Hepatocyte (in vitro differentiated cells): ENCODE results near the gene SRCIN1. TPM values are rescaled to one million over a fixed set of nuclear protein-coding genes. Genes with fewer than 3 reads are reported as not detected.

Source experiments
- DNase-seq: peaks from one replicate; pipeline ENCODE4 v3.0.0-alpha.2; 2016; ENCODE audit warnings: low spot score
- H2AFZ ChIP-seq: fragments of 200-600 bp; sonication (generic); 2 replicates; pipeline ENCODE4 v1.6.0; 2016; ENCODE audit warnings: antibody characterized with exemption, mild to moderate bottlenecking
- H3K27ac ChIP-seq: fragments of 200-600 bp; sonication (generic); 2 replicates; pipeline ENCODE4 v1.5.1; 2016; ENCODE audit warnings: mild to moderate bottlenecking
- H3K27me3 ChIP-seq: fragments of 200-600 bp; sonication (generic); 2 replicates; pipeline ENCODE4 v1.6.1; 2016
- H3K36me3 ChIP-seq: fragments of 200-600 bp; sonication (generic); replicated peaks from 2 replicates; pipeline ENCODE4 v1.5.1; 2016; ENCODE audit warnings: low read depth; ENCODE audit not compliant: insufficient read depth
- H3K4me1 ChIP-seq: fragments of 200-600 bp; sonication (generic); 2 replicates; pipeline ENCODE4 v1.5.1; 2016; ENCODE audit warnings: mild to moderate bottlenecking, moderate library complexity; ENCODE audit not compliant: insufficient read depth
- H3K4me2 ChIP-seq: fragments of 200-600 bp; sonication (generic); 2 replicates; pipeline ENCODE4 v1.6.0; 2016
- H3K4me3 ChIP-seq: fragments of 200-600 bp; sonication (generic); 2 replicates; pipeline ENCODE4 v1.5.1; 2016; ENCODE audit warnings: mild to moderate bottlenecking
- H3K79me2 ChIP-seq: fragments of 200-600 bp; sonication (generic); 2 replicates; pipeline ENCODE4 v1.6.0; 2017; ENCODE audit warnings: mild to moderate bottlenecking
- H3K9me2 ChIP-seq: fragments of 200-600 bp; sonication (generic); replicated peaks from 2 replicates; pipeline ENCODE4 v1.6.0; 2017; ENCODE audit warnings: mild to moderate bottlenecking; ENCODE audit not compliant: insufficient read depth
- H3K9me3 ChIP-seq: fragments of 200-600 bp; sonication (generic); 2 replicates; pipeline ENCODE4 v1.5.1; 2016; ENCODE audit warnings: low read depth, mild to moderate bottlenecking
- H4K20me1 ChIP-seq: fragments of 200-600 bp; sonication (generic); 2 replicates; pipeline ENCODE4 v1.6.0; 2016; ENCODE audit warnings: mild to moderate bottlenecking; ENCODE audit not compliant: insufficient read depth, poor library complexity, severe bottlenecking
- CTCF ChIP-seq: fragments of 200-600 bp; sonication (generic); IDR thresholded peaks from 2 replicates; pipeline ENCODE4 v1.5.1; 2016; ENCODE audit warnings: antibody characterized with exemption, mild to moderate bottlenecking; ENCODE audit not compliant: poor library complexity
- EZH2 ChIP-seq: fragments of 200-600 bp; sonication (generic); IDR thresholded peaks from 2 replicates; pipeline ENCODE4 v1.6.1; 2016; ENCODE audit warnings: antibody characterized with exemption, mild to moderate bottlenecking, borderline replicate concordance
- EZH2phosphoT487 ChIP-seq: fragments of 200-600 bp; sonication (generic); IDR thresholded peaks from one replicate; pipeline ENCODE4 v1.6.1; 2018; ENCODE audit warnings: antibody characterized with exemption, mild to moderate bottlenecking, low read depth, moderate library complexity; ENCODE audit not compliant: unreplicated experiment, severe bottlenecking
- WGBS: methylation state at CpG from one replicate; pipeline ENCODE4 v1.1.6; 2016; ENCODE audit warnings: low lambda C conversion rate; ENCODE audit errors: missing lambda C conversion rate; 5-methylcytosine and 5-hydroxymethylcytosine counted together
- polyA plus RNA-seq: library from polyadenylated mRNA; unstranded; fragments of >200 nt; fragmentation: Nextera tagmentation; extraction: Ambion mirVana; gene quantifications from 2 replicates; pipeline ENCODE4 v1.2.1, GENCODE V29; 2016
- total RNA-seq: library from RNA; depleted of rRNA; stranded (reverse); fragments of >200 nt; gene quantifications from 2 replicates; pipeline ENCODE4 v1.2.3, GENCODE V29; 2014

SRCIN1 gene
- total and polyA plus RNA-seq, 2 experiments from 2014 or later = 0.82 to 0.90 TPM

GRCh38 chr17:38597375-38597774 is 8.4 kb downstream of the SRCIN1 start:
- Histone ChIP-seq H3K9me2 (no peaks in the 10 kb centered on the region), H3K4me1 (peaks cover 12% of the 10 kb centered on the region), H3K9me3 (no peaks in the 10 kb centered on the region), H2AFZ (no peak overlapping the region), H3K36me3 (no peaks in the 10 kb centered on the region), H3K4me3 (no peak overlapping the region), H3K4me2 (no peak overlapping the region), H4K20me1 (no peaks in the 10 kb centered on the region), H3K79me2 (no peaks in the 10 kb centered on the region), H3K27ac (no peak overlapping the region), H3K27me3 (peaks cover 2% of the 10 kb centered on the region)
- 89% methylated on average over 1 of the region's 1 CpG for WGBS
- no peak for TF ChIP-seq EZH2phosphoT487
- DNase-seq = no peak

GRCh38 chr17:38596651-38597050 is 9.1 kb downstream of the SRCIN1 start:
- no peak for TF ChIP-seq CTCF
- TF ChIP-seq EZH2phosphoT487 = no peak
- TF ChIP-seq EZH2 = no peak
- no peaks in the 10 kb centered on the region for H3K9me2 ChIP-seq
- no peak overlapping the region for H3K4me2 ChIP-seq
- WGBS = 43% methylated on average over 2 of the region's 2 CpGs
- H3K9me3 ChIP-seq = no peaks in the 10 kb centered on the region
- H3K4me1 ChIP-seq = peaks cover 4% of the 10 kb centered on the region
- H3K79me2 ChIP-seq = no peaks in the 10 kb centered on the region
- no peak overlapping the region for H3K27ac ChIP-seq
- peaks cover 2% of the 10 kb centered on the region for H3K27me3 ChIP-seq
- no peak for DNase-seq
- H2AFZ ChIP-seq = no peak overlapping the region
- H3K36me3 ChIP-seq = no peaks in the 10 kb centered on the region
- H3K4me3 ChIP-seq = no peak overlapping the region
- H4K20me1 ChIP-seq = no peaks in the 10 kb centered on the region

DNA sequence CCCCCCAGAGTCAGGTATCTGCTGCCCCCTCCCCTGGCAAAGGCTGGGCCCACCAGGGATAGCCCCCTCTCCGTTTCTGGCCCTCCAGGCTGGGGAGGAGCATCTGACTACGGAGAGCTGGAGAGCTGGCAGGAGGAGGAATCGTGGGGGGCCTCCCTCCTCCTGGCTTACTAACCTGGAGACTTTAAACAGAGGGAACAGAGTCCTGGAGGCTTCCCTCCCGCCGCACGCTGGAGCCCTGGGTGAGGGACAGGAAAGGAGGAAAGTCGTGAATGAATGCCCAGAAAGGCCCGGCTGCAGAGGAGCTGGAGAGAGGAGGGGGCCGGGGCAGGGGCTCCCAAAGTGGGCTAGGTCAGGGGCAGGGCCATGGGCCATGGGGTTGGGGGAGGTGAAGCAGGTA is 9.9 kb downstream of the SRCIN1 start:
- Histone ChIP-seq H3K4me1 (no peaks in the 10 kb centered on the region), H3K36me3 (no peaks in the 10 kb centered on the region), H3K4me3 (no peak overlapping the region), H3K79me2 (no peaks in the 10 kb centered on the region), H3K9me3 (no peaks in the 10 kb centered on the region), H4K20me1 (no peaks in the 10 kb centered on the region), H3K27me3 (peaks cover 2% of the 10 kb centered on the region), H3K9me2 (no peaks in the 10 kb centered on the region), H2AFZ (no peak overlapping the region), H3K27ac (no peak overlapping the region), H3K4me2 (no peak overlapping the region)
- TF ChIP-seq EZH2phosphoT487 = no peak
- TF ChIP-seq CTCF = no peak
- WGBS = 59% methylated on average over 8 of the region's 9 CpGs
- no peak for DNase-seq

DNA sequence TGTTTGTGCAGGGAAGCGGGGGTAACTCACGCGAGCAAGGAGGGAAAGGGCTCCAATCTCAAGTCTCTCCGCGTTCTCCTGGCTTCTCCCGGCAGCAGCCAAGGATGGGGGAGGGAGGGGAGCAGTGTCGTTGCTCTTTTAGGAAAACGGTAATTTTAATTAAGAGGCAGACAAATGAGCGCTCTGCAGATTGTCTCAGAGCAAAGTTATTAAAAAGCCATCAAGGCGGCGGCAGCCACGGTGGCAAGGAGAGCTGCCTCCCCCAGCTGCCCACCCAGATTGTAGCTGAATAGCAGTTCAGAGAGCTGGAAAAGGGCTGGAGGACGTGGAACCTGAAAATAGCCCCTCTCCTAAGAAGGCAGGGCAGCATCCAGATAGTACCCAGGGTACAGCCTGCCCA is 11.6 kb downstream of the SRCIN1 start:
- H3K36me3 ChIP-seq = no peaks in the 10 kb centered on the region
- H3K79me2 ChIP-seq = no peaks in the 10 kb centered on the region
- H3K27ac ChIP-seq = no peak overlapping the region
- H2AFZ ChIP-seq = no peak overlapping the region
- H3K9me2 ChIP-seq = no peaks in the 10 kb centered on the region
- TF ChIP-seq EZH2 = no peak
- no peak for TF ChIP-seq CTCF
- no peak for TF ChIP-seq EZH2phosphoT487
- H3K27me3 ChIP-seq = peaks cover 2% of the 10 kb centered on the region
- no peak for DNase-seq
- H3K4me2 ChIP-seq = no peak overlapping the region
- no peaks in the 10 kb centered on the region for H3K9me3 ChIP-seq
- no peaks in the 10 kb centered on the region for H3K4me1 ChIP-seq
- no peak overlapping the region for H3K4me3 ChIP-seq
- no peaks in the 10 kb centered on the region for H4K20me1 ChIP-seq
- 69% methylated on average over 13 of the region's 13 CpGs for WGBS
